ENCODE data around the gene MAPK6. TPM values are rescaled to one million over a fixed set of nuclear protein-coding genes. Genes with fewer than 3 reads are reported as not detected.
A peak's percentile ranks its signal among the peaks of the same experiment; 100 is the strongest.

MAPK6 gene
- total RNA-seq, 1 donor from 2014 or later = 91.7 TPM

DNA sequence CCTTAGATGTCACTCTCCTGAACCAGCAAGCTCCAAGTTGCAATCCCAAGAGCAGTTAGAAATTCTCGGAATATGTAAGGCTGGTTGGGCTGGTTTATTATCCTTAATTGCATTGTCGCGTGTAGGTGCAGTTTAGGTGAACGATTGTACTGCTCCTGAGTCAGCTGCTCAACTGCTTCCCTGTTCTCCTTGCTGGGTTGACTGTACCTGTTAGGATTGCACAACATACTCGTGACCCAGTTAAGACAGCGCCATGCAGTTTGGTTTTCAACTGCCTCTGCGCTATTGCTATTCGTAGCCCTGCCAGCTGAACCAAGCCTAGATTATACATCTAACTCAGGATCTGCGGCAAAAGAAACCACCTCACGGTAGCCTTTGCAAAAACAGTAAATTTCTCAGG, 52.6 kb downstream of the MAPK6 start:
- TF ChIP-seq, protein P1, sequence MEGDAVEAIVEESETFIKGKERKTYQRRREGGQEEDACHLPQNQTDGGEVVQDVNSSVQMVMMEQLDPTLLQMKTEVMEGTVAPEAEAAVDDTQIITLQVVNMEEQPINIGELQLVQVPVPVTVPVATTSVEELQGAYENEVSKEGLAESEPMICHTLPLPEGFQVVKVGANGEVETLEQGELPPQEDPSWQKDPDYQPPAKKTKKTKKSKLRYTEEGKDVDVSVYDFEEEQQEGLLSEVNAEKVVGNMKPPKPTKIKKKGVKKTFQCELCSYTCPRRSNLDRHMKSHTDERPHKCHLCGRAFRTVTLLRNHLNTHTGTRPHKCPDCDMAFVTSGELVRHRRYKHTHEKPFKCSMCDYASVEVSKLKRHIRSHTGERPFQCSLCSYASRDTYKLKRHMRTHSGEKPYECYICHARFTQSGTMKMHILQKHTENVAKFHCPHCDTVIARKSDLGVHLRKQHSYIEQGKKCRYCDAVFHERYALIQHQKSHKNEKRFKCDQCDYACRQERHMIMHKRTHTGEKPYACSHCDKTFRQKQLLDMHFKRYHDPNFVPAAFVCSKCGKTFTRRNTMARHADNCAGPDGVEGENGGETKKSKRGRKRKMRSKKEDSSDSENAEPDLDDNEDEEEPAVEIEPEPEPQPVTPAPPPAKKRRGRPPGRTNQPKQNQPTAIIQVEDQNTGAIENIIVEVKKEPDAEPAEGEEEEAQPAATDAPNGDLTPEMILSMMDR (IDR thresholded peaks at IDR 0.05; ENCODE audit: unreplicated experiment) = no peak
- Mint-ChIP-seq H3K36me3 (ENCODE audit: insufficient read depth) (no peaks in the 10 kb centered on the region), H3K27me3 (no peaks in the 10 kb centered on the region), H3K27ac (no peak overlapping the region), H3K4me3 (ENCODE audit: low read depth) (no peak overlapping the region), H3K9me3 (ENCODE audit: low read depth) (no peaks in the 10 kb centered on the region), H3K4me1 (ENCODE audit: low read depth) (peaks cover 9% of the 10 kb centered on the region)
- no peak for DNase-seq (ENCODE audit: low spot score, unreplicated experiment)

DNA sequence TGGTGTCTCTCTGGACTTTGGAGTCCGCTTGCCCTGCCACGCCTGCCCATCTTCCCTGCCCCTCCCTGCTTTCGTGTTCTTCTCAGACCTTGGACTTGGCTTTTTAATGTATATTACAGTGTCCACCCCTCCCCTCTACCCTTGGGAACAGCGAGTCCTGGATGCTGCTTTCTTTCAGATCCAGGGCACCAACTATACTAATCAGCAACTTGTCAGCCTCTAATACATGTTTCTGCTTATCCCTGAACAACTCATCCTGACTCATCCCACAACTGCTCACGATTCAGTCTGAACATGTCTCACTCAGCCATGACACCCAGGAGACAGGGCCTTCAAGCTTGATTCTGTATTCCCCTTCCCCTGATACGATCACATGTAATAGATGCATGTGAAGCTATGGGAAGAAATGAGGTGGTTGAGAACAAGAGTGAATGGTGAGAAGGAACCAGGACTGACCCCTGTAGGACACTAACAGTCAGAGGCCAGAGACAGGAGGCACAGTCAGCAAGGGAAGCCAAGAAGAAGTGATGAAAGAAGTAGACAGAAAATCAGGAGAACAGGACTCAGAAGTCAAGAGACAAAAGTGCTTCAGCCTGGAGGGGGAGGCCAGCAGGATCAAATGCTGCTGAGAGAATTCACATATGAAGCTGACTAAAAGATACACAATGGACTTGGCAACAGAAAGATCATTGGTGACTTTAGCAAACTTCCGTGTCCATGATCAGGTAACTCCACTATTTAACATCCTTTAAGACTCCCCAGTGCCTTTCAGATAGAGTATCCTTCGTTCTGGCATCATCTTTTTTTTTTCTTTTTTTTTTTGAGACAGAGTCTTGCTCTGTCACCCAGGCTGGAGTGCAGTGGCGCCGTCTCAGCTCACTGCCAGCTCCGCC, 58.1 kb downstream of the MAPK6 start:
- TF ChIP-seq, protein P1 (IDR thresholded peaks at IDR 0.05; ENCODE audit: unreplicated experiment) = no peak
- no peak for DNase-seq (ENCODE audit: low spot score, unreplicated experiment)
- no peaks in the 10 kb centered on the region for H3K9me3 Mint-ChIP-seq (ENCODE audit: low read depth)
- H3K27ac Mint-ChIP-seq = no peak overlapping the region
- H3K4me3 Mint-ChIP-seq (ENCODE audit: low read depth) = no peak overlapping the region
- peaks cover 1% of the 10 kb centered on the region for H3K4me1 Mint-ChIP-seq (ENCODE audit: low read depth)
- no peaks in the 10 kb centered on the region for H3K36me3 Mint-ChIP-seq (ENCODE audit: insufficient read depth)
- H3K27me3 Mint-ChIP-seq = no peaks in the 10 kb centered on the region

DNA sequence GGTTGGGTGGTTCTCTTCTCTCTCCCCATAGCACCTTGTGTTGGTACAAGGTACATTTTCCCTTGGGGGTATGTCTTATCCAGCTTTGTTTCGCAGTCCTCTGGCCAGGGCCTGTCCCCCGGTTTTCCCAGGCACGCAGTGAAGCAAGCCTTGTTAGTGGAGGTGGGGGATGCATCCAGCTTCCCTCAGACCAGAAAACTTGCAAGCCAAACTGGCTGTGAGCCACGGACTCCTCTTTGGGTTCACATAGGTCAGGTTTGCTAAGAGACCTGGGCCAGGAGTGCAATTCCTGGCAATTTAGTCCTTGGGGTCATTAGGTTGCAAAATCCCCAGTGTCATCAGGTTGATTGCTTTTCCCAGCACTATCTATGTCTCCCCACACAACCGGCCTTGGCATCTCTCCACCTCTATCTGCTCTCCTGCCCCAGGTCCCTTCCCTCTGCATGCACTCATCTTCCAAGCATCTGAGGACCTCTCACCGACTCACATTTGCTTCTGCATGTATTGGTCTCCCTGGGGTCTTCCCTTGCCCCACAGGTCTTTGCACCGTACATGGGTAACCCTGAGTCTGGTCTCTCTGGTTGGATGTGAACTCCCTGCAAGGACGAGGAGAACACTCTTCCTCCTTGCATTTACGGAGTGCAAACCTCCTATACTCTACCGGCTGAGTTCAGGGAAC, 59.3 kb downstream of the MAPK6 start:
- TF ChIP-seq, protein P1 (IDR thresholded peaks at IDR 0.05; ENCODE audit: unreplicated experiment) = no peak

DNA sequence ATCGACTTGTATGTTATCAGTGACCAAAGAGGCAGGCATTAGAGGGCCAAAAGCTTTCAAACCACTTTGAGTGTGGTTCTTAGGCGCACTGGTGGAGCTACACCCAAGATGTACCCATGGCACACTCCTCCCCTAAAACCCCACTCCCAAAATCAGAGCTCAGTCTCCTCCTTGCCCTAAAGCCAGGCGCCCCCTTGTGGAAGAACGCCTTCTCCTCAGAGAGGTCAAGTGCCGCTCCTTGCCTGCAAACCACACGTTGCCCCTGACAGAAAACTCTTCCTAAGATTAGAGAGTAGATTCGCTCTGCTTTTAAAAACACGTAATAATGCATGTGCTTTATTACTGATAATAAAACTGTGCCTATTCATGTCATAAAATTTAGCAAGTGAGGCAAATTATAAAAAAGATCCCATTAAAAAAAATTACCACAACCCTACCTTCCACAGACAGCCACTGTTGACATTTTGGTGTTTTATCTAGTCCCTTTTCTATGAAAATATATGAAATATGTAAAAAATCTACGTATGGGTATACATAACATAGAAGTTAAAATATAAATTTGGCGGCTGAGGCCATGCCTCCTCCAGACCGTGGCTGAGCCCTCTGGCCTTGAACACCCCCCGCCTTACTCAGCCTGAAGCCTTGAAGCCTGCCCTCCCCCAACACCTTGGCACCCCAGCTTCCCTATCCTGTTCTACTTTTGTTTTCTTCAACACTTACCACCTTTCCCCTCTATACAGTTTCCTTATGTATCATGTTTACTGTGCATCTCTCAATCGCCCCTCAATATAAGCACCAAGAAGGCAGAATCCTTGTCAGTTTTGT, 60.1 kb downstream of the MAPK6 start:
- Mint-ChIP-seq H3K9me3 (ENCODE audit: low read depth) (no peaks in the 10 kb centered on the region), H3K27me3 (no peaks in the 10 kb centered on the region), H3K4me3 (ENCODE audit: low read depth) (no peak overlapping the region), H3K4me1 (ENCODE audit: low read depth) (peaks cover 1% of the 10 kb centered on the region), H3K27ac (no peak overlapping the region), H3K36me3 (ENCODE audit: insufficient read depth) (no peaks in the 10 kb centered on the region)
- TF ChIP-seq, protein P1 (IDR thresholded peaks at IDR 0.05; ENCODE audit: unreplicated experiment) = peak; percentile 85
- DNase-seq (ENCODE audit: low spot score, unreplicated experiment) = peak; percentile 75

More for the DNA sequence above, 59.3 kb downstream of the MAPK6 start:
- Mint-ChIP-seq H3K9me3 (ENCODE audit: low read depth) (no peaks in the 10 kb centered on the region), H3K36me3 (ENCODE audit: insufficient read depth) (no peaks in the 10 kb centered on the region), H3K4me3 (ENCODE audit: low read depth) (no peak overlapping the region), H3K27ac (no peak overlapping the region), H3K4me1 (ENCODE audit: low read depth) (peaks cover 1% of the 10 kb centered on the region), H3K27me3 (no peaks in the 10 kb centered on the region)
- no peak for DNase-seq (ENCODE audit: low spot score, unreplicated experiment)

DNA sequence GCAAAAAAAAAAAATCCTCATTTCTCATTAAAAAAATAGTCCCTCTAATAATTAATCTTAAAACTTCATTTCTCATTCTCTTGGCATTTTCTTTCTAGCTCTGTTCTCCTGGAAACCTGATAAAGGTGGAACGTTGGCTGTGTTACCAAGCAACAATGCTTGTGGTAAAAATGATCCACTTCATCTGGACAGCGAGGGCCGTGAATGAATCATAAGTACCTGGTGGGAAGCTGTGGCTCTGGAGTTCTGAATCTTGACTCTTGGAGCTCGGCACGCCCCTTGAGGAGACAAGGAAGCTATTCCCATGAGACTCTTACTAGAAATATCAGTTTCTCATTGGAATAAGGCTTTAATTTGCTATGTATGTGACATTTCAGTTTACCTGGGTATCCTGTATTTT, 61.0 kb downstream of the MAPK6 start:
- Mint-ChIP-seq H3K4me3 (ENCODE audit: low read depth) (no peak overlapping the region), H3K9me3 (ENCODE audit: low read depth) (no peaks in the 10 kb centered on the region), H3K27ac (no peak overlapping the region), H3K27me3 (no peaks in the 10 kb centered on the region), H3K36me3 (ENCODE audit: insufficient read depth) (no peaks in the 10 kb centered on the region), H3K4me1 (ENCODE audit: low read depth) (peaks cover 1% of the 10 kb centered on the region)
- no peak for DNase-seq (ENCODE audit: low spot score, unreplicated experiment)
- TF ChIP-seq, protein P1 (IDR thresholded peaks at IDR 0.05; ENCODE audit: unreplicated experiment) = no peak
